ENCODE results near the gene CLASP1. TPM values are rescaled to one million over a fixed set of nuclear protein-coding genes. Genes with fewer than 3 reads are reported as not detected.
"Not testable (repeated sequence)": the region's sequence is repeated elsewhere in the genome, so short reads cannot be mapped to it uniquely, and the experiment has no call there.

CLASP1 gene
- total and polyA plus RNA-seq, 5 donors from 2014 or later: 8.7 to 72.1 (median 12.2) TPM

DNA sequence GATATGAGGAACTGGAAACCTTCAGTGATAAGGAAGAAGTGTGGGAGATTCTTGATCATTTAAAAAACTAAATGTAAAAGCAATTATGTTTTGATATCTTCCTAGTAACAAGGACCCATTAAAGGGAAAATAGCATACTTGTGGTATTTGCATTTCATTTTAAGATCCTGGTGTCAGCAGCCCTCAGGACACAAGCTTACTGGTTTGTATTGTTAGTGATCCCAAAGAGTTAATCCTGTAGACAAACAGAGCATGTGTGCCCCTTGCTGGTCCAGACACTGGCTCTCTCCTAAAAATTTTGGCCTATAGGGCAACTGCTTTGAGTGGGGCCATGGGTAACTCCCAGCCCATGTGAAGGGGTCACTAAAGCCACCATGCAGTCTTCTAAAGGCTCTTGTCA, 263.2 kb downstream of the CLASP1 start:
- DNase-seq: no peak
- Histone ChIP-seq H3K27ac (ENCODE audit: insufficient read depth, low read length, poor library complexity, severe bottlenecking) (no peak overlapping the region), H3K4me3 (ENCODE audit: low read depth, low read length) (no peak overlapping the region), H3K4me1 (ENCODE audit: control insufficient read depth, insufficient read depth, low read length, poor library complexity, severe bottlenecking) (no peaks in the 10 kb centered on the region), H3K27me3 (ENCODE audit: control insufficient read depth, insufficient read depth, low read length) (no peaks in the 10 kb centered on the region), H3K36me3 (ENCODE audit: control insufficient read depth, insufficient read depth, low read length) (peaks cover 68% of the 10 kb centered on the region), H3K9me3 (ENCODE audit: control insufficient read depth in 2 of 2, low read length in 2 of 2) (no peaks in the 10 kb centered on the region)
- Mint-ChIP-seq H3K9me3 (peaks cover 0 to 2% (median 0%) of the 10 kb centered on the region in 7 donors), H3K4me1 (peaks cover 0 to 4% (median 0%) of the 10 kb centered on the region in 4 donors), H3K27me3 (no peaks in the 10 kb centered on the region), H3K36me3 (peaks cover 34% of the 10 kb centered on the region), H3K4me3 (no peak overlapping the region), H3K27ac (no peak overlapping the region)
- no peak for ATAC-seq (ENCODE audit: low read depth in 2 of 2)

DNA sequence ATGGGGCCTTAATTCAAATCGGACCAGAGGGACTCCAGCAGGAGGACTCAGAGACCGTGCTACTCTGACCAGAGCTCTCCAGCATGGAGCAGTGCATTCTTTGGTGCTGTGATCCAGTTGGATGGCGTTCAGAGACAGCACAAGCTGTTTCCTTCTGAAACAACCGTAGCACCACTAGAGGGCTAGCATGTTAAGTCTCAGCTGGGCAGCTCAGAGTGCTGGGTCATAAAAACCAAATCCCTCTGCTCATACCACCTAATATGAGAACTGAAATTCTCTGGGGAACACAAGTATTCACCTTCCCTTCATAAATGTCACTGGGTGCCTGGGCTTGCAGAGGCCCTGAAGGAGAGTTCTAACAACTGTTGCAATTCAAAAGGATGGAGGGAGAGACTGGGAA, 266.5 kb downstream of the CLASP1 start:
- no peak for ATAC-seq (ENCODE audit: low read depth in 2 of 2)
- Histone ChIP-seq H3K27ac (ENCODE audit: insufficient read depth, low read length, poor library complexity, severe bottlenecking) (no peak overlapping the region), H3K9me3 (ENCODE audit: control insufficient read depth in 2 of 2, low read length in 2 of 2) (no peaks in the 10 kb centered on the region), H3K36me3 (ENCODE audit: control insufficient read depth, insufficient read depth, low read length) (peaks cover 81% of the 10 kb centered on the region), H3K4me3 (ENCODE audit: low read depth, low read length) (no peak overlapping the region), H3K4me1 (ENCODE audit: control insufficient read depth, insufficient read depth, low read length, poor library complexity, severe bottlenecking) (no peaks in the 10 kb centered on the region), H3K27me3 (ENCODE audit: control insufficient read depth, insufficient read depth, low read length) (no peaks in the 10 kb centered on the region)
- Mint-ChIP-seq H3K36me3 (peaks cover 49% of the 10 kb centered on the region), H3K4me1 (peaks cover 0 to 9% (median 0%) of the 10 kb centered on the region in 4 donors), H3K27me3 (no peaks in the 10 kb centered on the region), H3K4me3 (no peak overlapping the region), H3K9me3 (peaks cover 0 to 2% (median 0%) of the 10 kb centered on the region in 7 donors), H3K27ac (peak overlapping the region in 2 of 3 donors; percentile 12 to 74)
- no peak for DNase-seq

GRCh38 chr2:121377646-121378045, 271.6 kb downstream of the CLASP1 start:
- Mint-ChIP-seq H3K4me3 (no peak overlapping the region), H3K9me3 (no peaks in the 10 kb centered on the region), H3K4me1 (peaks cover 0 to 5% (median 0%) of the 10 kb centered on the region in 4 donors), H3K27me3 (no peaks in the 10 kb centered on the region), H3K36me3 (peaks cover 68% of the 10 kb centered on the region), H3K27ac (peak overlapping the region in 1 of 3 donors; percentile 12)
- no peak overlapping the region for H3K4me3 ChIP-seq (ENCODE audit: low read depth, low read length)
- DNase-seq (no peak), ATAC-seq (ENCODE audit: low read depth in 2 of 2) (no peak)
- peaks cover 72% of the 10 kb centered on the region for H3K36me3 ChIP-seq (ENCODE audit: control insufficient read depth, insufficient read depth, low read length)
- H3K27me3 ChIP-seq (ENCODE audit: control insufficient read depth, insufficient read depth, low read length): no peaks in the 10 kb centered on the region
- H3K4me1 ChIP-seq (ENCODE audit: control insufficient read depth, insufficient read depth, low read length, poor library complexity, severe bottlenecking): no peaks in the 10 kb centered on the region
- H3K27ac ChIP-seq (ENCODE audit: insufficient read depth, low read length, poor library complexity, severe bottlenecking): no peak overlapping the region
- H3K9me3 ChIP-seq (ENCODE audit: control insufficient read depth in 2 of 2, low read length in 2 of 2): no peaks in the 10 kb centered on the region

GRCh38 chr2:121376535-121377250, 272.6 kb downstream of the CLASP1 start:
- no peak overlapping the region for H3K4me3 Mint-ChIP-seq
- peaks cover 0 to 5% (median 0%) of the 10 kb centered on the region in 4 donors for H3K4me1 Mint-ChIP-seq
- Histone ChIP-seq H3K4me1 (ENCODE audit: control insufficient read depth, insufficient read depth, low read length, poor library complexity, severe bottlenecking) (no peaks in the 10 kb centered on the region), H3K9me3 (ENCODE audit: control insufficient read depth in 2 of 2, low read length in 2 of 2) (no peaks in the 10 kb centered on the region), H3K27ac (ENCODE audit: insufficient read depth, low read length, poor library complexity, severe bottlenecking) (no peak overlapping the region), H3K4me3 (ENCODE audit: low read depth, low read length) (no peak overlapping the region), H3K27me3 (ENCODE audit: control insufficient read depth, insufficient read depth, low read length) (no peaks in the 10 kb centered on the region), H3K36me3 (ENCODE audit: control insufficient read depth, insufficient read depth, low read length) (peaks cover 66% of the 10 kb centered on the region)
- ATAC-seq (ENCODE audit: low read depth in 2 of 2) (no peak), DNase-seq (no peak)
- peak overlapping the region in 1 of 3 donors; percentile 86 for H3K27ac Mint-ChIP-seq
- no peaks in the 10 kb centered on the region for H3K9me3 Mint-ChIP-seq
- H3K36me3 Mint-ChIP-seq: peaks cover 67% of the 10 kb centered on the region
- no peaks in the 10 kb centered on the region for H3K27me3 Mint-ChIP-seq

- H3K27me3 ChIP-seq (ENCODE audit: control insufficient read depth, insufficient read depth, low read length): no peaks in the 10 kb centered on the region
- peaks cover 72% of the 10 kb centered on the region for H3K36me3 Mint-ChIP-seq
- no peak overlapping the region for H3K27ac ChIP-seq (ENCODE audit: insufficient read depth, low read length, poor library complexity, severe bottlenecking)
- no peak for ATAC-seq (ENCODE audit: low read depth in 2 of 2)
- H3K4me1 Mint-ChIP-seq: peaks cover 0 to 5% (median 0%) of the 10 kb centered on the region in 4 donors
- no peak overlapping the region for H3K27ac Mint-ChIP-seq
- no peaks in the 10 kb centered on the region for H3K9me3 ChIP-seq (ENCODE audit: control insufficient read depth in 2 of 2, low read length in 2 of 2)
- no peak overlapping the region for H3K4me3 ChIP-seq (ENCODE audit: low read depth, low read length)
- no peaks in the 10 kb centered on the region for H3K9me3 Mint-ChIP-seq
- no peak overlapping the region for H3K4me3 Mint-ChIP-seq
- DNase-seq: no peak
- peaks cover 57% of the 10 kb centered on the region for H3K36me3 ChIP-seq (ENCODE audit: control insufficient read depth, insufficient read depth, low read length)
- no peaks in the 10 kb centered on the region for H3K27me3 Mint-ChIP-seq
- no peaks in the 10 kb centered on the region for H3K4me1 ChIP-seq (ENCODE audit: control insufficient read depth, insufficient read depth, low read length, poor library complexity, severe bottlenecking)
Observed at GRCh38 chr2:121375621-121376159, 273.6 kb downstream of the CLASP1 start.

GRCh38 chr2:121374412-121375075, 274.7 kb downstream of the CLASP1 start:
- ATAC-seq (ENCODE audit: low read depth in 2 of 2); H3K4me1 Mint-ChIP-seq; H3K9me3 ChIP-seq (ENCODE audit: control insufficient read depth in 2 of 2, low read length in 2 of 2); H3K9me3 Mint-ChIP-seq; H3K27ac ChIP-seq (ENCODE audit: insufficient read depth, low read length, poor library complexity, severe bottlenecking); H3K4me3 ChIP-seq (ENCODE audit: low read depth, low read length); H3K27me3 Mint-ChIP-seq; H3K27me3 ChIP-seq (ENCODE audit: control insufficient read depth, insufficient read depth, low read length); DNase-seq; H3K4me1 ChIP-seq (ENCODE audit: control insufficient read depth, insufficient read depth, low read length, poor library complexity, severe bottlenecking); H3K4me3 Mint-ChIP-seq: not testable (repeated sequence)
- peaks cover 70% of the 10 kb centered on the region for H3K36me3 Mint-ChIP-seq
- peaks cover 49% of the 10 kb centered on the region for H3K36me3 ChIP-seq (ENCODE audit: control insufficient read depth, insufficient read depth, low read length)
- H3K27ac Mint-ChIP-seq: peak overlapping the region in 1 of 3 donors; percentile 83

GRCh38 chr2:121372721-121373353, 276.4 kb downstream of the CLASP1 start:
- peaks cover 41% of the 10 kb centered on the region for H3K36me3 ChIP-seq (ENCODE audit: control insufficient read depth, insufficient read depth, low read length)
- no peak overlapping the region for H3K4me3 ChIP-seq (ENCODE audit: low read depth, low read length)
- no peaks in the 10 kb centered on the region for H3K4me1 Mint-ChIP-seq
- no peak for ATAC-seq (ENCODE audit: low read depth in 2 of 2)
- no peaks in the 10 kb centered on the region for H3K27me3 Mint-ChIP-seq
- H3K27ac ChIP-seq (ENCODE audit: insufficient read depth, low read length, poor library complexity, severe bottlenecking): no peak overlapping the region
- H3K4me3 Mint-ChIP-seq: no peak overlapping the region
- peak overlapping the region in 1 of 3 donors; percentile 35 for H3K27ac Mint-ChIP-seq
- H3K4me1 ChIP-seq (ENCODE audit: control insufficient read depth, insufficient read depth, low read length, poor library complexity, severe bottlenecking): no peaks in the 10 kb centered on the region
- H3K9me3 ChIP-seq (ENCODE audit: control insufficient read depth in 2 of 2, low read length in 2 of 2): no peaks in the 10 kb centered on the region
- no peaks in the 10 kb centered on the region for H3K27me3 ChIP-seq (ENCODE audit: control insufficient read depth, insufficient read depth, low read length)
- H3K36me3 Mint-ChIP-seq: peaks cover 68% of the 10 kb centered on the region
- H3K9me3 Mint-ChIP-seq: no peaks in the 10 kb centered on the region
- DNase-seq: no peak

All from CD4-positive, CD25-positive, alpha-beta regulatory T cell (primary cell).